HEK293T (cell line): ENCODE results near the gene KRT10.

Source experiments
- ARNT ChIP-seq: fragments of 450-650 bp; IDR thresholded peaks from 2 replicates; pipeline ENCODE4 v1.6.1; 2017; ENCODE audit warnings: mild to moderate bottlenecking
- BHLHE40 ChIP-seq: fragments of 450-650 bp; IDR thresholded peaks from 2 replicates; pipeline ENCODE4 v1.6.1; 2016; ENCODE audit warnings: mild to moderate bottlenecking, moderate library complexity, borderline replicate concordance
- FOXA1 ChIP-seq: fragments of 450-650 bp; IDR thresholded peaks from 2 replicates; pipeline ENCODE4 v1.6.1; 2016; ENCODE audit warnings: mild to moderate bottlenecking
- LEF1 ChIP-seq: fragments of 450-650 bp; IDR thresholded peaks from 2 replicates; pipeline ENCODE4 v1.6.1; 2017; ENCODE audit warnings: mild to moderate bottlenecking, borderline replicate concordance
- SP1 ChIP-seq: fragments of 450-650 bp; IDR thresholded peaks from 2 replicates; pipeline ENCODE4 v1.6.1; 2017
- SUZ12 ChIP-seq: fragments of 450-650 bp; IDR thresholded peaks from 2 replicates; pipeline ENCODE4 v1.6.1; 2016; ENCODE audit warnings: mild to moderate bottlenecking
- TARDBP ChIP-seq: fragments of 450-650 bp; IDR thresholded peaks from 2 replicates; pipeline ENCODE4 v1.6.1; 2016
- ZNF384 ChIP-seq: fragments of 450-650 bp; IDR thresholded peaks from 2 replicates; pipeline ENCODE4 v1.6.1; 2016

DNA sequence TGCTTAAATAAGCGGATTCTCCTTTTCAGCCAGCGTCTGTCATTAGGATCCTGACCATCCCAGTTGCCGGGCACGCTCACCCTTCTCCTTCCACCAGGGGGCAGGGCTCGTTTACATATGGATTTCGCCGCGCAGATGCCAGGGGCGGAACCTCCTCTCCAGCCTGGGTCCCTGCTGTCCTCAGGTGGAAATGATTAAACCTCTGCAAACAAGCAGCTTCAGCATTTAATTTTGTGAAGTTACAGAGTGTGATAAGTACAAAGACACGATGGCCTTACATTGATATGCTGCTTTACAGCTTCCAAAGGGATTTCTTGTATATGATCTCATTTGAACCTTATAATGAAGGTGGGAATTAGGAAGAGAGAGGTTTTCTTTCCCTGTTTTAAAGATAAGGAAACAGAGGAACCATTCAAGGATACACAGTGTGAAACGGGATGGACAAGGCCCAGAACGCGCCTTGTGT lies 18.8 kb downstream of the KRT10 start:
- TF ChIP-seq ARNT (no peak), SUZ12 (no peak), TARDBP (no peak), ZNF384 (no peak), LEF1 (no peak), SP1 (no peak), BHLHE40 (no peak), FOXA1 (no peak)
